ENCODE measurements around the gene TBCD.

DNA sequence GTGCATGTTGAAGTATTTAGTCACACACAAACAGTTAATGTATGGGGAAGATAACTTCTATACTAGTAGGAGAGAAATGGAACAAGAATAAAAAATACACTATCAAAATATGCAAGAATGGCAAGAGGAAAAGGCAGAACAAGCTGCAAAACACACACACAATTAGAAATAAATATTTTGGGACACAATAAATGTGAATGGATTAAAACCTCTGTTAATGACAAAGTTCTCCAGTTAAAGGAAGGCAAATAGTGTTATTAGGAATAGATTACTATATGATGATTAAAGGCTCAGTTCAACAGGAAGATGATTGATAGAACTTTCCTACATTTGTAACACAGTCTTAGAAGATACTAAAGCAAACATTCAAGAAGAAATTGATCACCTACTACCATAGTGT, 194.2 kb downstream of the TBCD start:
- TF ChIP-seq, protein P1, sequence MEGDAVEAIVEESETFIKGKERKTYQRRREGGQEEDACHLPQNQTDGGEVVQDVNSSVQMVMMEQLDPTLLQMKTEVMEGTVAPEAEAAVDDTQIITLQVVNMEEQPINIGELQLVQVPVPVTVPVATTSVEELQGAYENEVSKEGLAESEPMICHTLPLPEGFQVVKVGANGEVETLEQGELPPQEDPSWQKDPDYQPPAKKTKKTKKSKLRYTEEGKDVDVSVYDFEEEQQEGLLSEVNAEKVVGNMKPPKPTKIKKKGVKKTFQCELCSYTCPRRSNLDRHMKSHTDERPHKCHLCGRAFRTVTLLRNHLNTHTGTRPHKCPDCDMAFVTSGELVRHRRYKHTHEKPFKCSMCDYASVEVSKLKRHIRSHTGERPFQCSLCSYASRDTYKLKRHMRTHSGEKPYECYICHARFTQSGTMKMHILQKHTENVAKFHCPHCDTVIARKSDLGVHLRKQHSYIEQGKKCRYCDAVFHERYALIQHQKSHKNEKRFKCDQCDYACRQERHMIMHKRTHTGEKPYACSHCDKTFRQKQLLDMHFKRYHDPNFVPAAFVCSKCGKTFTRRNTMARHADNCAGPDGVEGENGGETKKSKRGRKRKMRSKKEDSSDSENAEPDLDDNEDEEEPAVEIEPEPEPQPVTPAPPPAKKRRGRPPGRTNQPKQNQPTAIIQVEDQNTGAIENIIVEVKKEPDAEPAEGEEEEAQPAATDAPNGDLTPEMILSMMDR (tag by site-specific recombination; IDR thresholded peaks at IDR 0.05) = no peak
- TF ChIP-seq ZNF221 (tag by site-specific recombination; IDR thresholded peaks at IDR 0.05; ENCODE audit: borderline replicate concordance) (no peak), ZNF274 (IDR thresholded peaks at IDR 0.05; ENCODE audit: low read length) (no peak), ZNF274 (tag by site-specific recombination; IDR thresholded peaks at IDR 0.05; ENCODE audit: borderline replicate concordance) (no peak), ZNF302 (tag by site-specific recombination; IDR thresholded peaks at IDR 0.05; ENCODE audit: low read depth) (no peak), ZFP41 (tag by site-specific recombination; IDR thresholded peaks at IDR 0.05; ENCODE audit: borderline replicate concordance) (no peak), ZNF664 (tag by site-specific recombination; IDR thresholded peaks at IDR 0.05) (no peak), ZNF510 (tag by site-specific recombination; IDR thresholded peaks at IDR 0.05; ENCODE audit: insufficient replicate concordance) (no peak), ZNF837 (tag by site-specific recombination; IDR thresholded peaks at IDR 0.05) (no peak), ZNF138 (tag by site-specific recombination; IDR thresholded peaks at IDR 0.05; ENCODE audit: borderline replicate concordance) (no peak), ZNF335 (tag by site-specific recombination; conservative IDR thresholded peaks at IDR 0.05) (no peak)
- TF ChIP-seq, protein P2, sequence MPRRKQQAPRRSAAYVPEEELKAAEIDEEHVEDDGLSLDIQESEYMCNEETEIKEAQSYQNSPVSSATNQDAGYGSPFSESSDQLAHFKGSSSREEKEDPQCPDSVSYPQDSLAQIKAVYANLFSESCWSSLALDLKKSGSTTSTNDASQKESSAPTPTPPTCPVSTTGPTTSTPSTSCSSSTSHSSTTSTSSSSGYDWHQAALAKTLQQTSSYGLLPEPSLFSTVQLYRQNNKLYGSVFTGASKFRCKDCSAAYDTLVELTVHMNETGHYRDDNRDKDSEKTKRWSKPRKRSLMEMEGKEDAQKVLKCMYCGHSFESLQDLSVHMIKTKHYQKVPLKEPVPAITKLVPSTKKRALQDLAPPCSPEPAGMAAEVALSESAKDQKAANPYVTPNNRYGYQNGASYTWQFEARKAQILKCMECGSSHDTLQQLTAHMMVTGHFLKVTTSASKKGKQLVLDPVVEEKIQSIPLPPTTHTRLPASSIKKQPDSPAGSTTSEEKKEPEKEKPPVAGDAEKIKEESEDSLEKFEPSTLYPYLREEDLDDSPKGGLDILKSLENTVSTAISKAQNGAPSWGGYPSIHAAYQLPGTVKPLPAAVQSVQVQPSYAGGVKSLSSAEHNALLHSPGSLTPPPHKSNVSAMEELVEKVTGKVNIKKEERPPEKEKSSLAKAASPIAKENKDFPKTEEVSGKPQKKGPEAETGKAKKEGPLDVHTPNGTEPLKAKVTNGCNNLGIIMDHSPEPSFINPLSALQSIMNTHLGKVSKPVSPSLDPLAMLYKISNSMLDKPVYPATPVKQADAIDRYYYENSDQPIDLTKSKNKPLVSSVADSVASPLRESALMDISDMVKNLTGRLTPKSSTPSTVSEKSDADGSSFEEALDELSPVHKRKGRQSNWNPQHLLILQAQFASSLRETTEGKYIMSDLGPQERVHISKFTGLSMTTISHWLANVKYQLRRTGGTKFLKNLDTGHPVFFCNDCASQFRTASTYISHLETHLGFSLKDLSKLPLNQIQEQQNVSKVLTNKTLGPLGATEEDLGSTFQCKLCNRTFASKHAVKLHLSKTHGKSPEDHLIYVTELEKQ (tag by site-specific recombination; IDR thresholded peaks at IDR 0.05; ENCODE audit: borderline replicate concordance) = no peak
- TF ChIP-seq, protein P3, sequence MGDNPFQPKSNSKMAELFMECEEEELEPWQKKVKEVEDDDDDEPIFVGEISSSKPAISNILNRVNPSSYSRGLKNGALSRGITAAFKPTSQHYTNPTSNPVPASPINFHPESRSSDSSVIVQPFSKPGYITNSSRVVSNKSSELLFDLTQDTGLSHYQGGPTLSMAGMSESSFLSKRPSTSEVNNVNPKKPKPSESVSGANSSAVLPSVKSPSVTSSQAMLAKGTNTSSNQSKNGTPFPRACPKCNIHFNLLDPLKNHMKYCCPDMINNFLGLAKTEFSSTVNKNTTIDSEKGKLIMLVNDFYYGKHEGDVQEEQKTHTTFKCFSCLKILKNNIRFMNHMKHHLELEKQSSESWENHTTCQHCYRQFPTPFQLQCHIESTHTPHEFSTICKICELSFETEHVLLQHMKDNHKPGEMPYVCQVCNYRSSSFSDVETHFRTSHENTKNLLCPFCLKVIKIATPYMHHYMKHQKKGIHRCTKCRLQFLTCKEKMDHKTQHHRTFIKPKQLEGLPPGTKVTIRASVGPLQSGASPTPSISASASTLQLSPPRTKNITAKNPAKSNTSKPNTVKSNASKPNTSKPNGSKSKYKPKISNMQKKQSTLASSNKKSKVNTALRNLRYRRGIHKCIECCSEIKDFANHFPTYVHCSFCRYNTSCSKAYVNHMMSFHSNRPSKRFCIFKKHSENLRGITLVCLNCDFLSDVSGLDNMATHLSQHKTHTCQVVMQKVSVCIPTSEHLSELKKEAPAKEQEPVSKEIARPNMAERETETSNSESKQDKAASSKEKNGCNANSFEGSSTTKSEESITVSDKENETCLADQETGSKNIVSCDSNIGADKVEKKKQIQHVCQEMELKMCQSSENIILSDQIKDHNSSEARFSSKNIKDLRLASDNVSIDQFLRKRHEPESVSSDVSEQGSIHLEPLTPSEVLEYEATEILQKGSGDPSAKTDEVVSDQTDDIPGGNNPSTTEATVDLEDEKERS (tag by site-specific recombination; IDR thresholded peaks at IDR 0.05) = no peak
- TF ChIP-seq, protein P4, sequence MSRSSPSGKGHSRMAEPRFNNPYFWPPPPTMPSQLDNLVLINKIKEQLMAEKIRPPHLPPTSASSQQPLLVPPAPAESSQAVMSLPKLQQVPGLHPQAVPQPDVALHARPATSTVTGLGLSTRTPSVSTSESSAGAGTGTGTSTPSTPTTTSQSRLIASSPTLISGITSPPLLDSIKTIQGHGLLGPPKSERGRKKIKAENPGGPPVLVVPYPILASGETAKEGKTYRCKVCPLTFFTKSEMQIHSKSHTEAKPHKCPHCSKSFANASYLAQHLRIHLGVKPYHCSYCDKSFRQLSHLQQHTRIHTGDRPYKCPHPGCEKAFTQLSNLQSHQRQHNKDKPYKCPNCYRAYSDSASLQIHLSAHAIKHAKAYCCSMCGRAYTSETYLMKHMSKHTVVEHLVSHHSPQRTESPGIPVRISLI (tag by site-specific recombination; IDR thresholded peaks at IDR 0.05) = no peak
- TF ChIP-seq, protein P5, sequence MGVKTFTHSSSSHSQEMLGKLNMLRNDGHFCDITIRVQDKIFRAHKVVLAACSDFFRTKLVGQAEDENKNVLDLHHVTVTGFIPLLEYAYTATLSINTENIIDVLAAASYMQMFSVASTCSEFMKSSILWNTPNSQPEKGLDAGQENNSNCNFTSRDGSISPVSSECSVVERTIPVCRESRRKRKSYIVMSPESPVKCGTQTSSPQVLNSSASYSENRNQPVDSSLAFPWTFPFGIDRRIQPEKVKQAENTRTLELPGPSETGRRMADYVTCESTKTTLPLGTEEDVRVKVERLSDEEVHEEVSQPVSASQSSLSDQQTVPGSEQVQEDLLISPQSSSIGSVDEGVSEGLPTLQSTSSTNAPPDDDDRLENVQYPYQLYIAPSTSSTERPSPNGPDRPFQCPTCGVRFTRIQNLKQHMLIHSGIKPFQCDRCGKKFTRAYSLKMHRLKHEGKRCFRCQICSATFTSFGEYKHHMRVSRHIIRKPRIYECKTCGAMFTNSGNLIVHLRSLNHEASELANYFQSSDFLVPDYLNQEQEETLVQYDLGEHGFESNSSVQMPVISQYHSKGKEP (tag by site-specific recombination; IDR thresholded peaks at IDR 0.05) = no peak

All from HEK293 (cell line).